HepG2 (cell line): ENCODE results near the gene DGCR8. TPM values are rescaled to one million over a fixed set of nuclear protein-coding genes. Genes with fewer than 3 reads are reported as not detected.

Source experiments
- ATF2 ChIP-seq: sonication (generic); formaldehyde crosslinking; IDR thresholded peaks from 2 replicates; pipeline ENCODE4 v1.4.0; 2020; ENCODE audit warnings: missing genetic modification reagents
- ATF7 ChIP-seq, 2 experiments: fragments of 450-650 bp in 1 of 2; sonication (generic) in 1 of 2; formaldehyde crosslinking in 1 of 2; IDR thresholded peaks; 2 replicates each; pipeline versions ENCODE4 v1.4.0 to v1.6.1; 2016 to 2020; ENCODE audit warnings: antibody characterized with exemption in 1 of 2, mild to moderate bottlenecking in 1 of 2, missing genetic modification reagents in 1 of 2
- DNMT3B ChIP-seq: conservative IDR thresholded peaks from 2 replicates; pipeline ENCODE4 v1.6.1; 2016; ENCODE audit warnings: missing biosample characterization, control low read depth
- DR1 ChIP-seq: sonication (generic); formaldehyde crosslinking; IDR thresholded peaks from 2 replicates; pipeline ENCODE4 v1.8.0; 2021; ENCODE audit warnings: mild to moderate bottlenecking, missing genetic modification reagents, inconsistent platforms
- FOXK2 ChIP-seq: fragments of 450-650 bp; IDR thresholded peaks from 2 replicates; pipeline ENCODE4 v1.6.1; 2016
- HNF4G ChIP-seq, 2 experiments: sonication (generic) in 1 of 2; formaldehyde crosslinking in 1 of 2; IDR thresholded peaks; 2 replicates each; pipeline versions ENCODE4 v1.4.0 to v1.6.1; 2011 to 2020; ENCODE audit warnings: borderline replicate concordance in 2 of 2, low read depth in 2 of 2, mild to moderate bottlenecking in 2 of 2, low read length in 1 of 2, missing genetic modification reagents in 1 of 2, moderate library complexity in 1 of 2
- IRX3 ChIP-seq: sonication (generic); formaldehyde crosslinking; IDR thresholded peaks from 2 replicates; pipeline ENCODE4 v1.8.1; 2023; ENCODE audit warnings: mild to moderate bottlenecking, low read depth, missing genetic modification reagents, borderline replicate concordance
- MTA3 ChIP-seq: sonication (generic); formaldehyde crosslinking; IDR thresholded peaks from 2 replicates; pipeline ENCODE4 v1.4.0; 2020; ENCODE audit warnings: missing genetic modification reagents
- NFATC3 ChIP-seq: sonication (generic); formaldehyde crosslinking; IDR thresholded peaks from 2 replicates; pipeline ENCODE4 v1.5.1; 2020; ENCODE audit warnings: mild to moderate bottlenecking, missing genetic modification reagents
- NFKBIZ ChIP-seq: IDR thresholded peaks from 2 replicates; pipeline ENCODE4 v1.6.1; 2018; ENCODE audit warnings: missing genetic modification reagents, missing compliant biosample characterization
- NR2F6 ChIP-seq, 2 experiments: IDR thresholded peaks; 2 replicates each; pipeline ENCODE4 v1.6.1; 2016; ENCODE audit warnings: antibody characterized with exemption in 1 of 2, mild to moderate bottlenecking in 1 of 2
- PLRG1 ChIP-seq: fragments of 450-650 bp; conservative IDR thresholded peaks from 2 replicates; pipeline ENCODE4 v1.6.1; 2016
- SATB2 ChIP-seq: sonication (generic); formaldehyde crosslinking; IDR thresholded peaks from 2 replicates; pipeline ENCODE4 v1.5.0; 2020; ENCODE audit warnings: missing genetic modification reagents
- ZC3H4 ChIP-seq: sonication (generic); formaldehyde crosslinking; IDR thresholded peaks from 2 replicates; pipeline ENCODE4 v1.4.0; 2020; ENCODE audit warnings: missing genetic modification reagents, borderline replicate concordance
- ZNF136 ChIP-seq: sonication (generic); formaldehyde crosslinking; IDR thresholded peaks from 2 replicates; pipeline ENCODE4 v1.8.1; 2022; ENCODE audit warnings: low read depth, mild to moderate bottlenecking, moderate library complexity, missing genetic modification reagents
- ZNF34 ChIP-seq: sonication (generic); formaldehyde crosslinking; IDR thresholded peaks from 2 replicates; pipeline ENCODE4 v1.4.0; 2020; ENCODE audit warnings: mild to moderate bottlenecking, missing genetic modification reagents, borderline replicate concordance
- ZNF530 ChIP-seq: sonication (generic); formaldehyde crosslinking; IDR thresholded peaks from 2 replicates; pipeline ENCODE4 v1.5.0; 2020; ENCODE audit warnings: low read depth, mild to moderate bottlenecking, missing genetic modification reagents
- ZNF550 ChIP-seq: sonication (generic); formaldehyde crosslinking; IDR thresholded peaks from 2 replicates; pipeline ENCODE4 v1.4.0; 2020; ENCODE audit warnings: mild to moderate bottlenecking, missing genetic modification reagents, borderline replicate concordance
- polyA plus RNA-seq, 8 experiments: library from polyadenylated mRNA; depleted of rRNA in 3 of 8; stranded (reverse) in 7 of 8; unstranded in 1 of 8; fragments of >200 nt; fragmentation: Illumina TruSeq in 4 of 8; extraction: Trizol in 4 of 8; gene quantifications; 2 replicates each; pipeline versions ENCODE4 v1.2.1 to v1.2.3, GENCODE V29; 2011 to 2016; ENCODE audit warnings: low read depth in 4 of 8, missing spikeins in 1 of 8, mixed read lengths in 1 of 8; ENCODE audit not compliant: insufficient read depth in 1 of 8
- total RNA-seq, 5 experiments: library from RNA; depleted of rRNA; stranded (reverse); fragments of >200 nt; fragmentation: Illumina TruSeq; extraction: Trizol; gene quantifications; 2 replicates each; pipeline ENCODE4 v1.2.3, GENCODE V29; 2016; ENCODE audit warnings: low read depth in 1 of 5
- TF ChIP-seq, protein P1 (sequence below): sonication (generic); formaldehyde crosslinking; conservative IDR thresholded peaks from 2 replicates; pipeline ENCODE4 v1.8.0; 2022; ENCODE audit warnings: mild to moderate bottlenecking, moderate library complexity, missing genetic modification reagents
- TF ChIP-seq, protein P2 (sequence below): IDR thresholded peaks from 2 replicates; pipeline ENCODE4 v1.6.1; 2016; ENCODE audit warnings: low read depth
- TF ChIP-seq, protein P3 (sequence below): sonication (generic); formaldehyde crosslinking; conservative IDR thresholded peaks from 2 replicates; pipeline ENCODE4 v1.4.0; 2020; ENCODE audit warnings: mild to moderate bottlenecking, missing genetic modification reagents, moderate library complexity

The DGCR8 gene
- total and polyA plus RNA-seq, 2 of the 13 experiments (the other 11 are each of a cell fraction or from before 2014, with no cell fraction given), result 10.2 to 23.2 TPM

DNA sequence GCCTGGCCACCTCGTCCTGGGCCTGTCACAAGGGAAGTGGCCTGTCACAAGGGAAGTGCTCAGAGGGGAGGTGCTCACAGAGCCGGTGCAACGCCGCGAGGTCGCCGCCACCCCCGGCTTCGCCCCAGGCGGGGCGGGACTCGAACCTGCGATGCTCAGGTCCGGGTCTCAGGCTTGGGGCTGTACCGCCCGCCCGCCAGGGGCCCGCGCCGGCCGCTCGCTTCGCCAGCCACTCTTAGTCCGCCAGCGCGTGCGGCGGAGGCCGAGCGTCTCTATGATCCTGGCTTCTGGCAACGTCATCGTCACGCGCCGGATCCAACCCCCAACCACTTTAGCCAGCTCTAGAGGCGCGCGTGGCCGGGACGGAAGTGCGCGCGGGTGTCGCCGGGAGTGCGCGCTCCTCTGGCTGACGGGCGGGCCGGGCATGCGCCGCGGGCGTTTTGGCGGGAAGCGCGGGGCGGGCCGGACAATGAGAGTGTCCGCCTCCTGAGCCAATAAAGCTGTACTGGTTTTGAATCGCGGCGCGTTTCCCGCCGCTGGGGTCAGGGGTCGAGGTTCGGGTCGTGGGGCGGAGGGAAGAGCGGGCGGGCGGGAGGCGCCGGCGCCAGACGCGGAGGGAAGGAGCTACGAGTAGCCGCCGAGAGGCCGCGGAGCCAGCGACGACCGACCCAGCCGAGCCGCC is 37.1 kb downstream of the DGCR8 start, which contains the start of gene TRMT2A (continued):
- TF ChIP-seq ZC3H4 (CRISPR knock-in tag) (no peak), ZNF34 (CRISPR knock-in tag) (no peak), DR1 (CRISPR knock-in tag) (peak; percentile 70), ZNF530 (CRISPR knock-in tag) (no peak), MTA3 (CRISPR knock-in tag) (no peak), ZNF136 (CRISPR knock-in tag) (no peak), ATF7 (IDR thresholded peaks at IDR 0.05) (no peak), ATF7 (CRISPR knock-in tag; IDR thresholded peaks at IDR 0.05) (peak; percentile 46; the same call in 1 of the 2 replicates), DNMT3B (CRISPR knock-in tag) (no peak), PLRG1 (no peak), ZNF550 (CRISPR knock-in tag) (no peak), ATF2 (peak; percentile 70; the same call in 1 of the 2 replicates), NFKBIZ (CRISPR knock-in tag) (peak; percentile 57; the same call in 1 of the 2 replicates), HNF4G (IDR thresholded peaks at IDR 0.05; ENCODE audit: borderline replicate concordance, low read depth, low read length) (peak; percentile 87), HNF4G (CRISPR knock-in tag; IDR thresholded peaks at IDR 0.05; ENCODE audit: borderline replicate concordance, low read depth) (peak; percentile 66; the same call in 1 of the 2 replicates), NR2F6 (IDR thresholded peaks at IDR 0.05) (peak; percentile 94), NR2F6 (CRISPR knock-in tag; IDR thresholded peaks at IDR 0.05) (peak; percentile 98), IRX3 (CRISPR knock-in tag) (0 out of 2 replicates have a peak, but pooled peaks have one; percentile 71), SATB2 (CRISPR knock-in tag) (no peak), NFATC3 (no peak), FOXK2 (no peak)
- TF ChIP-seq, protein P1, sequence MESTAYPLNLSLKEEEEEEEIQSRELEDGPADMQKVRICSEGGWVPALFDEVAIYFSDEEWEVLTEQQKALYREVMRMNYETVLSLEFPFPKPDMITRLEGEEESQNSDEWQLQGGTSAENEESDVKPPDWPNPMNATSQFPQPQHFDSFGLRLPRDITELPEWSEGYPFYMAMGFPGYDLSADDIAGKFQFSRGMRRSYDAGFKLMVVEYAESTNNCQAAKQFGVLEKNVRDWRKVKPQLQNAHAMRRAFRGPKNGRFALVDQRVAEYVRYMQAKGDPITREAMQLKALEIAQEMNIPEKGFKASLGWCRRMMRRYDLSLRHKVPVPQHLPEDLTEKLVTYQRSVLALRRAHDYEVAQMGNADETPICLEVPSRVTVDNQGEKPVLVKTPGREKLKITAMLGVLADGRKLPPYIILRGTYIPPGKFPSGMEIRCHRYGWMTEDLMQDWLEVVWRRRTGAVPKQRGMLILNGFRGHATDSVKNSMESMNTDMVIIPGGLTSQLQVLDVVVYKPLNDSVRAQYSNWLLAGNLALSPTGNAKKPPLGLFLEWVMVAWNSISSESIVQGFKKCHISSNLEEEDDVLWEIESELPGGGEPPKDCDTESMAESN, result peak; percentile 96
- TF ChIP-seq, protein P2, sequence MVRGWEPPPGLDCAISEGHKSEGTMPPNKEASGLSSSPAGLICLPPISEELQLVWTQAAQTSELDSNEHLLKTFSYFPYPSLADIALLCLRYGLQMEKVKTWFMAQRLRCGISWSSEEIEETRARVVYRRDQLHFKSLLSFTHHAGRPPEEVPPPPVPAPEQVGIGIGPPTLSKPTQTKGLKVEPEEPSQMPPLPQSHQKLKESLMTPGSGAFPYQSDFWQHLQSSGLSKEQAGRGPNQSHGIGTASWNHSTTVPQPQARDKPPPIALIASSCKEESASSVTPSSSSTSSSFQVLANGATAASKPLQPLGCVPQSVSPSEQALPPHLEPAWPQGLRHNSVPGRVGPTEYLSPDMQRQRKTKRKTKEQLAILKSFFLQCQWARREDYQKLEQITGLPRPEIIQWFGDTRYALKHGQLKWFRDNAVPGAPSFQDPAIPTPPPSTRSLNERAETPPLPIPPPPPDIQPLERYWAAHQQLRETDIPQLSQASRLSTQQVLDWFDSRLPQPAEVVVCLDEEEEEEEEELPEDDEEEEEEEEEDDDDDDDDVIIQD (CRISPR knock-in tag), result no peak
- TF ChIP-seq, protein P3, sequence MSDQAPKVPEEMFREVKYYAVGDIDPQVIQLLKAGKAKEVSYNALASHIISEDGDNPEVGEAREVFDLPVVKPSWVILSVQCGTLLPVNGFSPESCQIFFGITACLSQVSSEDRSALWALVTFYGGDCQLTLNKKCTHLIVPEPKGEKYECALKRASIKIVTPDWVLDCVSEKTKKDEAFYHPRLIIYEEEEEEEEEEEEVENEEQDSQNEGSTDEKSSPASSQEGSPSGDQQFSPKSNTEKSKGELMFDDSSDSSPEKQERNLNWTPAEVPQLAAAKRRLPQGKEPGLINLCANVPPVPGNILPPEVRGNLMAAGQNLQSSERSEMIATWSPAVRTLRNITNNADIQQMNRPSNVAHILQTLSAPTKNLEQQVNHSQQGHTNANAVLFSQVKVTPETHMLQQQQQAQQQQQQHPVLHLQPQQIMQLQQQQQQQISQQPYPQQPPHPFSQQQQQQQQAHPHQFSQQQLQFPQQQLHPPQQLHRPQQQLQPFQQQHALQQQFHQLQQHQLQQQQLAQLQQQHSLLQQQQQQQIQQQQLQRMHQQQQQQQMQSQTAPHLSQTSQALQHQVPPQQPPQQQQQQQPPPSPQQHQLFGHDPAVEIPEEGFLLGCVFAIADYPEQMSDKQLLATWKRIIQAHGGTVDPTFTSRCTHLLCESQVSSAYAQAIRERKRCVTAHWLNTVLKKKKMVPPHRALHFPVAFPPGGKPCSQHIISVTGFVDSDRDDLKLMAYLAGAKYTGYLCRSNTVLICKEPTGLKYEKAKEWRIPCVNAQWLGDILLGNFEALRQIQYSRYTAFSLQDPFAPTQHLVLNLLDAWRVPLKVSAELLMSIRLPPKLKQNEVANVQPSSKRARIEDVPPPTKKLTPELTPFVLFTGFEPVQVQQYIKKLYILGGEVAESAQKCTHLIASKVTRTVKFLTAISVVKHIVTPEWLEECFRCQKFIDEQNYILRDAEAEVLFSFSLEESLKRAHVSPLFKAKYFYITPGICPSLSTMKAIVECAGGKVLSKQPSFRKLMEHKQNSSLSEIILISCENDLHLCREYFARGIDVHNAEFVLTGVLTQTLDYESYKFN (CRISPR knock-in tag), result peak; percentile 66
